ENCODE results near the gene MACROD1.

Gene MACROD1

GRCh38 chr11:64013141-64013896 is 152.6 kb downstream of the MACROD1 start:
- Histone ChIP-seq H3K9ac (no peak overlapping the region), H3K4me2 (ENCODE audit: low read length) (no peak overlapping the region)

GRCh38 chr11:64011371-64011770 is 154.5 kb downstream of the MACROD1 start:
- Histone ChIP-seq H3K79me2 (no peaks in the 10 kb centered on the region), H3K4me2 (ENCODE audit: low read length) (no peak overlapping the region), H3K9ac (no peak overlapping the region), H2AFZ (no peak overlapping the region), H3K27ac (no peak overlapping the region), H3K27me3 (ENCODE audit: control insufficient read depth, insufficient read depth, low read length) (no peaks in the 10 kb centered on the region), H3K9me3 (ENCODE audit: control insufficient read depth, low read length) (no peaks in the 10 kb centered on the region), H3K36me3 (ENCODE audit: control insufficient read depth, insufficient read depth, low read length) (no peaks in the 10 kb centered on the region), H3K4me1 (no peaks in the 10 kb centered on the region), H3K4me3 (ENCODE audit: low read depth, low read length) (no peak overlapping the region)
- TF ChIP-seq CTCF (IDR thresholded peaks at IDR 0.05), result no peak

More at GRCh38 chr11:64013141-64013896, 152.6 kb downstream of the MACROD1 start:
- no peaks in the 10 kb centered on the region for H3K9me3 ChIP-seq (ENCODE audit: control insufficient read depth, low read length)
- no peak overlapping the region for H3K27ac ChIP-seq
- no peaks in the 10 kb centered on the region for H3K27me3 ChIP-seq (ENCODE audit: control insufficient read depth, insufficient read depth, low read length)
- H3K4me3 ChIP-seq (ENCODE audit: low read depth, low read length), result no peak overlapping the region
- H3K36me3 ChIP-seq (ENCODE audit: control insufficient read depth, insufficient read depth, low read length), result no peaks in the 10 kb centered on the region
- no peaks in the 10 kb centered on the region for H3K79me2 ChIP-seq
- TF ChIP-seq CTCF (IDR thresholded peaks at IDR 0.05), result no peak
- no peak overlapping the region for H2AFZ ChIP-seq
- no peaks in the 10 kb centered on the region for H3K4me1 ChIP-seq

- no peaks in the 10 kb centered on the region for H3K36me3 ChIP-seq (ENCODE audit: control insufficient read depth, insufficient read depth, low read length)
Observed at GRCh38 chr11:64010783-64011182, 155.1 kb downstream of the MACROD1 start.

GRCh38 chr11:64009710-64010109 is 156.2 kb downstream of the MACROD1 start:
- no peaks in the 10 kb centered on the region for H3K79me2 ChIP-seq
- H2AFZ ChIP-seq, result no peak overlapping the region
- H3K4me2 ChIP-seq (ENCODE audit: low read length), result no peak overlapping the region
- H3K36me3 ChIP-seq (ENCODE audit: control insufficient read depth, insufficient read depth, low read length), result no peaks in the 10 kb centered on the region
- H3K9me3 ChIP-seq (ENCODE audit: control insufficient read depth, low read length), result no peaks in the 10 kb centered on the region
- no peak overlapping the region for H3K4me3 ChIP-seq (ENCODE audit: low read depth, low read length)
- TF ChIP-seq CTCF (IDR thresholded peaks at IDR 0.05), result no peak
- H3K4me1 ChIP-seq, result no peaks in the 10 kb centered on the region
- H3K27me3 ChIP-seq (ENCODE audit: control insufficient read depth, insufficient read depth, low read length), result no peaks in the 10 kb centered on the region
- no peak overlapping the region for H3K27ac ChIP-seq
- H3K9ac ChIP-seq, result no peak overlapping the region

More at GRCh38 chr11:64010783-64011182, 155.1 kb downstream of the MACROD1 start:
- no peak overlapping the region for H2AFZ ChIP-seq
- no peak for TF ChIP-seq CTCF (IDR thresholded peaks at IDR 0.05)
- no peaks in the 10 kb centered on the region for H3K4me1 ChIP-seq
- H3K9me3 ChIP-seq (ENCODE audit: control insufficient read depth, low read length), result no peaks in the 10 kb centered on the region
- H3K4me2 ChIP-seq (ENCODE audit: low read length), result no peak overlapping the region
- no peak overlapping the region for H3K4me3 ChIP-seq (ENCODE audit: low read depth, low read length)
- H3K79me2 ChIP-seq, result no peaks in the 10 kb centered on the region
- H3K9ac ChIP-seq, result no peak overlapping the region
- H3K27me3 ChIP-seq (ENCODE audit: control insufficient read depth, insufficient read depth, low read length), result no peaks in the 10 kb centered on the region
- H3K27ac ChIP-seq, result no peak overlapping the region
